GM23338 (cell line): ENCODE results near the gene MRPS15. TPM values are rescaled to one million over a fixed set of nuclear protein-coding genes. Genes with fewer than 3 reads are reported as not detected.

Source experiments
- ATAC-seq: fragments of 200-7000 bp; cut with Tn5 transposase; 3 replicates; pipeline ENCODE4 v1.9.1; 2020
- DNase-seq: peaks from one replicate; pipeline ENCODE4 v3.0.0-alpha.2; 2015; ENCODE audit warnings: low spot score
- H2AFZ ChIP-seq: fragments of 200-600 bp; sonication (generic); 2 replicates; pipeline ENCODE4 v1.8.0; 2016; ENCODE audit warnings: antibody characterized with exemption, mild to moderate bottlenecking, moderate library complexity
- H3F3A ChIP-seq: fragments of 200-600 bp; sonication (generic); replicated peaks from 2 replicates; pipeline ENCODE4 v1.8.0; 2017; ENCODE audit warnings: antibody characterized with exemption, mixed run types, low read depth
- H3K27ac ChIP-seq: fragments of 200-600 bp; sonication (generic); 2 replicates; pipeline ENCODE4 v1.6.1; 2016; ENCODE audit warnings: low read depth
- H3K27me3 ChIP-seq: fragments of 200-600 bp; sonication (generic); 2 replicates; pipeline ENCODE4 v1.8.0; 2016; ENCODE audit warnings: mild to moderate bottlenecking, mixed run types, moderate library complexity; ENCODE audit not compliant: insufficient read depth
- H3K36me3 ChIP-seq: fragments of 200-600 bp; sonication (generic); 2 replicates; pipeline ENCODE4 v1.8.0; 2016; ENCODE audit warnings: mild to moderate bottlenecking; ENCODE audit not compliant: insufficient read depth
- H3K4me1 ChIP-seq: fragments of 200-600 bp; sonication (generic); 2 replicates; pipeline ENCODE4 v1.8.0; 2016; ENCODE audit warnings: mild to moderate bottlenecking, moderate library complexity; ENCODE audit not compliant: insufficient read depth
- H3K4me2 ChIP-seq: fragments of 200-600 bp; sonication (generic); 2 replicates; pipeline ENCODE4 v1.7.1; 2017; ENCODE audit warnings: mixed run types
- H3K4me3 ChIP-seq: fragments of 200-600 bp; sonication (generic); 2 replicates; pipeline ENCODE4 v1.6.1; 2016; ENCODE audit warnings: mixed run types
- H3K79me2 ChIP-seq: fragments of 200-600 bp; sonication (generic); replicated peaks from 2 replicates; pipeline ENCODE4 v1.8.0; 2017; ENCODE audit warnings: mild to moderate bottlenecking; ENCODE audit not compliant: insufficient read depth
- H3K9me2 ChIP-seq: fragments of 200-600 bp; sonication (generic); 2 replicates; pipeline ENCODE4 v1.8.0; 2017; ENCODE audit not compliant: insufficient read depth
- H4K20me1 ChIP-seq: fragments of 200-600 bp; sonication (generic); replicated peaks from 2 replicates; pipeline ENCODE4 v1.8.0; 2017; ENCODE audit warnings: mild to moderate bottlenecking; ENCODE audit not compliant: insufficient read depth
- H3K27ac Mint-ChIP-seq: 2 replicates; pipeline ENCODE4 v1.8.0; 2020; ENCODE audit warnings: inconsistent platforms, mild to moderate bottlenecking, moderate library complexity, mixed read lengths
- H3K27me3 Mint-ChIP-seq: 3 replicates; pipeline ENCODE4 v1.8.0; 2022; ENCODE audit warnings: low read depth, mild to moderate bottlenecking, moderate library complexity, mixed read lengths, inconsistent platforms; ENCODE audit not compliant: insufficient read depth, poor library complexity
- H3K36me3 Mint-ChIP-seq: 3 replicates; pipeline ENCODE4 v1.8.0; 2021; ENCODE audit warnings: low read depth, mild to moderate bottlenecking, inconsistent platforms, moderate library complexity, mixed read lengths
- H3K4me1 Mint-ChIP-seq: 3 replicates; pipeline ENCODE4 v1.8.0; 2020; ENCODE audit warnings: mild to moderate bottlenecking, inconsistent platforms, mixed read lengths
- H3K4me3 Mint-ChIP-seq: 3 replicates; pipeline ENCODE4 v1.8.0; 2021; ENCODE audit warnings: moderate library complexity, mild to moderate bottlenecking, inconsistent platforms, mixed read lengths
- H3K9me3 Mint-ChIP-seq: 3 replicates; pipeline ENCODE4 v1.8.0; 2020; ENCODE audit warnings: moderate library complexity, mild to moderate bottlenecking, inconsistent platforms, mixed read lengths
- CREB1 ChIP-seq: fragments of 250-450 bp; sonication (Bioruptor Pico); IDR thresholded peaks from 2 replicates; pipeline ENCODE4 v1.5.0; 2020; ENCODE audit warnings: low read depth, mild to moderate bottlenecking, moderate library complexity
- ETS1 ChIP-seq: IDR thresholded peaks from 2 replicates; pipeline ENCODE4 v1.6.1; 2016; ENCODE audit warnings: antibody characterized with exemption
- EZH2 ChIP-seq: fragments of 200-600 bp; sonication (generic); IDR thresholded peaks from one replicate; pipeline ENCODE4 v1.8.0; 2017; ENCODE audit warnings: antibody characterized with exemption, mild to moderate bottlenecking, low read depth; ENCODE audit not compliant: unreplicated experiment
- EZH2phosphoT487 ChIP-seq: fragments of 200-600 bp; sonication (generic); IDR thresholded peaks from one replicate; pipeline ENCODE4 v1.8.1; 2018; ENCODE audit warnings: antibody characterized with exemption; ENCODE audit not compliant: unreplicated experiment
- JUNB ChIP-seq: IDR thresholded peaks from one replicate; pipeline ENCODE4 v1.6.1; 2016; ENCODE audit warnings: antibody characterized with exemption; ENCODE audit not compliant: unreplicated experiment
- NANOG ChIP-seq: IDR thresholded peaks from 2 replicates; pipeline ENCODE4 v1.6.1; 2016; ENCODE audit warnings: antibody characterized with exemption, borderline replicate concordance
- POLR2AphosphoS5 ChIP-seq: IDR thresholded peaks from 2 replicates; pipeline ENCODE4 v1.6.1; 2016; ENCODE audit warnings: antibody characterized with exemption, low read depth
- STAT1 ChIP-seq: IDR thresholded peaks from one replicate; pipeline ENCODE4 v1.6.1; 2016; ENCODE audit warnings: antibody characterized with exemption; ENCODE audit not compliant: unreplicated experiment
- ZNF114 ChIP-seq: fragments of 250-450 bp; sonication (Bioruptor Pico); IDR thresholded peaks from 2 replicates; pipeline ENCODE4 v1.5.0; 2020; ENCODE audit warnings: mild to moderate bottlenecking, moderate library complexity
- ZNF331 ChIP-seq: fragments of 250-450 bp; sonication (Bioruptor Pico); IDR thresholded peaks from 2 replicates; pipeline ENCODE4 v1.5.0; 2020; ENCODE audit warnings: low read depth, mild to moderate bottlenecking, moderate library complexity
- polyA plus RNA-seq: library from polyadenylated mRNA; unstranded; fragments of >200 nt; fragmentation: Nextera tagmentation; extraction: Ambion mirVana; gene quantifications from 2 replicates; pipeline ENCODE4 v1.2.1, GENCODE V29; 2016
- total RNA-seq: library from RNA; depleted of rRNA; stranded (reverse); fragments of >200 nt; shearing (Covaris generic); gene quantifications from 2 replicates; pipeline ENCODE4 v1.2.3, GENCODE V29; 2014
- TF ChIP-seq, protein P1 (sequence below): IDR thresholded peaks from one replicate; pipeline ENCODE4 v1.6.1; 2018; ENCODE audit warnings: antibody characterized with exemption; ENCODE audit not compliant: unreplicated experiment
- TF ChIP-seq, protein P2 (sequence below), 2 experiments: fragments of 200-600 bp in 1 of 2; sonication (generic) in 1 of 2; conservative IDR thresholded peaks; 2 replicates each; pipeline versions ENCODE4 v1.5.1 to v1.6.1; 2016 to 2017; ENCODE audit warnings: antibody characterized with exemption in 2 of 2, low read depth in 2 of 2, mild to moderate bottlenecking in 2 of 2, moderate library complexity in 1 of 2

MRPS15 gene
- total and polyA plus RNA-seq, 2 experiments from 2014 or later = 105 to 311 TPM

DNA sequence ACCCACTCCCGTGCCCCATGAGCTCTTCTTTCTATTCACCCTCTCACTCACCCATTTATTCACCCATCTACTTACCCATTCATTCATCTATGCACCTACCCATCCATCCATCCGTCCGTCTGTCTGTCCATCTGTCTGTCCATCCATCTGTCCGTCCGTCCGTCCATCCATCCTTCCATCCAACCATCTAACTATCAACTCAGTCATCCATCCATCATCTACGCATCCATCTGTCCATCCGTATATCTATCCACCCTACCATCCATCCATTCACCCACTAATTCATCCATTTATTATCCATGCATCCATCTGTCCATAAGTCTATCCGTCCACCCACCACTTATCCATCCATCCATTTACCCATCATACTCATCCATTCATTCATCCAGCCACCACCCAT lies 29.3 kb upstream of the MRPS15 start:
- no peak overlapping the region for H3K27ac Mint-ChIP-seq
- Histone ChIP-seq H3K36me3 (no peaks in the 10 kb centered on the region), H4K20me1 (no peaks in the 10 kb centered on the region), H3F3A (no peaks in the 10 kb centered on the region), H3K4me2 (no peak overlapping the region), H3K9me2 (no peaks in the 10 kb centered on the region), H2AFZ (no peak overlapping the region), H3K79me2 (no peaks in the 10 kb centered on the region), H3K27me3 (no peaks in the 10 kb centered on the region), H3K27ac (no peak overlapping the region), H3K4me3 (no peak overlapping the region), H3K4me1 (no peaks in the 10 kb centered on the region; the same call in 1 of the 2 replicates)
- H3K4me1 Mint-ChIP-seq = peaks cover 8% of the 10 kb centered on the region; the same call in 2 of the 3 replicates
- H3K9me3 Mint-ChIP-seq = no peaks in the 10 kb centered on the region; the same call in 2 of the 3 replicates
- TF ChIP-seq ZNF114 (CRISPR knock-in tag) = no peak
- TF ChIP-seq EZH2 = no peak
- TF ChIP-seq ZNF331 = no peak
- TF ChIP-seq CREB1 (CRISPR knock-in tag) = no peak
- TF ChIP-seq EZH2phosphoT487 = no peak
- TF ChIP-seq STAT1 = no peak
- TF ChIP-seq ETS1 = no peak
- TF ChIP-seq, protein P1, sequence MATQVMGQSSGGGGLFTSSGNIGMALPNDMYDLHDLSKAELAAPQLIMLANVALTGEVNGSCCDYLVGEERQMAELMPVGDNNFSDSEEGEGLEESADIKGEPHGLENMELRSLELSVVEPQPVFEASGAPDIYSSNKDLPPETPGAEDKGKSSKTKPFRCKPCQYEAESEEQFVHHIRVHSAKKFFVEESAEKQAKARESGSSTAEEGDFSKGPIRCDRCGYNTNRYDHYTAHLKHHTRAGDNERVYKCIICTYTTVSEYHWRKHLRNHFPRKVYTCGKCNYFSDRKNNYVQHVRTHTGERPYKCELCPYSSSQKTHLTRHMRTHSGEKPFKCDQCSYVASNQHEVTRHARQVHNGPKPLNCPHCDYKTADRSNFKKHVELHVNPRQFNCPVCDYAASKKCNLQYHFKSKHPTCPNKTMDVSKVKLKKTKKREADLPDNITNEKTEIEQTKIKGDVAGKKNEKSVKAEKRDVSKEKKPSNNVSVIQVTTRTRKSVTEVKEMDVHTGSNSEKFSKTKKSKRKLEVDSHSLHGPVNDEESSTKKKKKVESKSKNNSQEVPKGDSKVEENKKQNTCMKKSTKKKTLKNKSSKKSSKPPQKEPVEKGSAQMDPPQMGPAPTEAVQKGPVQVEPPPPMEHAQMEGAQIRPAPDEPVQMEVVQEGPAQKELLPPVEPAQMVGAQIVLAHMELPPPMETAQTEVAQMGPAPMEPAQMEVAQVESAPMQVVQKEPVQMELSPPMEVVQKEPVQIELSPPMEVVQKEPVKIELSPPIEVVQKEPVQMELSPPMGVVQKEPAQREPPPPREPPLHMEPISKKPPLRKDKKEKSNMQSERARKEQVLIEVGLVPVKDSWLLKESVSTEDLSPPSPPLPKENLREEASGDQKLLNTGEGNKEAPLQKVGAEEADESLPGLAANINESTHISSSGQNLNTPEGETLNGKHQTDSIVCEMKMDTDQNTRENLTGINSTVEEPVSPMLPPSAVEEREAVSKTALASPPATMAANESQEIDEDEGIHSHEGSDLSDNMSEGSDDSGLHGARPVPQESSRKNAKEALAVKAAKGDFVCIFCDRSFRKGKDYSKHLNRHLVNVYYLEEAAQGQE = no peak
- TF ChIP-seq, protein P2, sequence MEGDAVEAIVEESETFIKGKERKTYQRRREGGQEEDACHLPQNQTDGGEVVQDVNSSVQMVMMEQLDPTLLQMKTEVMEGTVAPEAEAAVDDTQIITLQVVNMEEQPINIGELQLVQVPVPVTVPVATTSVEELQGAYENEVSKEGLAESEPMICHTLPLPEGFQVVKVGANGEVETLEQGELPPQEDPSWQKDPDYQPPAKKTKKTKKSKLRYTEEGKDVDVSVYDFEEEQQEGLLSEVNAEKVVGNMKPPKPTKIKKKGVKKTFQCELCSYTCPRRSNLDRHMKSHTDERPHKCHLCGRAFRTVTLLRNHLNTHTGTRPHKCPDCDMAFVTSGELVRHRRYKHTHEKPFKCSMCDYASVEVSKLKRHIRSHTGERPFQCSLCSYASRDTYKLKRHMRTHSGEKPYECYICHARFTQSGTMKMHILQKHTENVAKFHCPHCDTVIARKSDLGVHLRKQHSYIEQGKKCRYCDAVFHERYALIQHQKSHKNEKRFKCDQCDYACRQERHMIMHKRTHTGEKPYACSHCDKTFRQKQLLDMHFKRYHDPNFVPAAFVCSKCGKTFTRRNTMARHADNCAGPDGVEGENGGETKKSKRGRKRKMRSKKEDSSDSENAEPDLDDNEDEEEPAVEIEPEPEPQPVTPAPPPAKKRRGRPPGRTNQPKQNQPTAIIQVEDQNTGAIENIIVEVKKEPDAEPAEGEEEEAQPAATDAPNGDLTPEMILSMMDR (conservative IDR thresholded peaks at IDR 0.05; ENCODE audit: low read depth in 2 of 2) = no peak
- ATAC-seq (no peak), DNase-seq (no peak)
- no peak overlapping the region for H3K4me3 Mint-ChIP-seq
- H3K27me3 Mint-ChIP-seq = peaks cover 14% of the 10 kb centered on the region
- H3K36me3 Mint-ChIP-seq = no peaks in the 10 kb centered on the region

- Histone ChIP-seq H3K9me2 (no peaks in the 10 kb centered on the region), H3K4me1 (no peaks in the 10 kb centered on the region; the same call in 1 of the 2 replicates), H3K27me3 (no peaks in the 10 kb centered on the region), H3K4me3 (no peak overlapping the region), H4K20me1 (no peaks in the 10 kb centered on the region), H3K27ac (no peak overlapping the region), H3F3A (no peaks in the 10 kb centered on the region), H2AFZ (no peak overlapping the region), H3K4me2 (no peak overlapping the region), H3K36me3 (no peaks in the 10 kb centered on the region), H3K79me2 (no peaks in the 10 kb centered on the region)
- Mint-ChIP-seq H3K27me3 (peaks cover 16% of the 10 kb centered on the region), H3K36me3 (no peaks in the 10 kb centered on the region), H3K9me3 (no peaks in the 10 kb centered on the region; the same call in 2 of the 3 replicates), H3K27ac (no peak overlapping the region), H3K4me3 (no peak overlapping the region), H3K4me1 (peaks cover 8% of the 10 kb centered on the region; the same call in 2 of the 3 replicates)
- no peak for DNase-seq
- no peak for ATAC-seq
- TF ChIP-seq EZH2 = no peak
- TF ChIP-seq, protein P1 = no peak
- no peak for TF ChIP-seq ZNF331
- no peak for TF ChIP-seq ZNF114 (CRISPR knock-in tag)
- TF ChIP-seq CREB1 (CRISPR knock-in tag) = no peak
- no peak for TF ChIP-seq POLR2AphosphoS5
- TF ChIP-seq NANOG = no peak
- TF ChIP-seq JUNB = no peak
- TF ChIP-seq EZH2phosphoT487 = no peak
These were observed 28.3 kb upstream of the MRPS15 start for GRCh38 chr1:36492491-36492890.
